GM12873 (cell line): Measurements from ENCODE around the gene SLC52A1.
A peak's percentile ranks its signal among the peaks of the same experiment; 100 is the strongest.

Experiments used
- TF ChIP-seq, protein P1 (sequence below): IDR thresholded peaks from 2 replicates; pipeline ENCODE4 v1.5.1; 2012; ENCODE audit warnings: low read depth, mild to moderate bottlenecking, moderate library complexity, low read length, control low read depth; ENCODE audit not compliant: insufficient read depth; ENCODE audit errors: missing control alignments

The SLC52A1 gene

DNA sequence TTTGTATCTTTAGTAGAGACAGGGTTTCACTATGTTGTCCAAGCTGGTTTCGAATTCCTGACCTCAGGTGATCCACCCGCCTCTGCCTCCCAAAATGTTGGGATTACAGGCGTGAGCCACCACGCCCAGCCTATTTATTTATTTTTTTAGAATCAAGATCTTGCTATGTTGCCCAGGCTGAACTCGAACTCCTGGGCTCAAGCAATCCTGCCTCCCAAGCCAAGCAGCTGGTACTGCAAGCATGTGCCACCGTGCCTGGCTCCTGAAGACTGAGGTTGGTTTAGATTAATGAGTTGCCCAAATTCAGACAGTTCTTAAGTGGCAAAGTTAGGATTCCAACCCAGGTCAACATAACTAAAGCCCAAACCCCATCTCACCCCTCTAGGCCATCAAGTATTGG is 7.9 kb downstream of the SLC52A1 start:
- TF ChIP-seq, protein P1, sequence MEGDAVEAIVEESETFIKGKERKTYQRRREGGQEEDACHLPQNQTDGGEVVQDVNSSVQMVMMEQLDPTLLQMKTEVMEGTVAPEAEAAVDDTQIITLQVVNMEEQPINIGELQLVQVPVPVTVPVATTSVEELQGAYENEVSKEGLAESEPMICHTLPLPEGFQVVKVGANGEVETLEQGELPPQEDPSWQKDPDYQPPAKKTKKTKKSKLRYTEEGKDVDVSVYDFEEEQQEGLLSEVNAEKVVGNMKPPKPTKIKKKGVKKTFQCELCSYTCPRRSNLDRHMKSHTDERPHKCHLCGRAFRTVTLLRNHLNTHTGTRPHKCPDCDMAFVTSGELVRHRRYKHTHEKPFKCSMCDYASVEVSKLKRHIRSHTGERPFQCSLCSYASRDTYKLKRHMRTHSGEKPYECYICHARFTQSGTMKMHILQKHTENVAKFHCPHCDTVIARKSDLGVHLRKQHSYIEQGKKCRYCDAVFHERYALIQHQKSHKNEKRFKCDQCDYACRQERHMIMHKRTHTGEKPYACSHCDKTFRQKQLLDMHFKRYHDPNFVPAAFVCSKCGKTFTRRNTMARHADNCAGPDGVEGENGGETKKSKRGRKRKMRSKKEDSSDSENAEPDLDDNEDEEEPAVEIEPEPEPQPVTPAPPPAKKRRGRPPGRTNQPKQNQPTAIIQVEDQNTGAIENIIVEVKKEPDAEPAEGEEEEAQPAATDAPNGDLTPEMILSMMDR = no peak

DNA sequence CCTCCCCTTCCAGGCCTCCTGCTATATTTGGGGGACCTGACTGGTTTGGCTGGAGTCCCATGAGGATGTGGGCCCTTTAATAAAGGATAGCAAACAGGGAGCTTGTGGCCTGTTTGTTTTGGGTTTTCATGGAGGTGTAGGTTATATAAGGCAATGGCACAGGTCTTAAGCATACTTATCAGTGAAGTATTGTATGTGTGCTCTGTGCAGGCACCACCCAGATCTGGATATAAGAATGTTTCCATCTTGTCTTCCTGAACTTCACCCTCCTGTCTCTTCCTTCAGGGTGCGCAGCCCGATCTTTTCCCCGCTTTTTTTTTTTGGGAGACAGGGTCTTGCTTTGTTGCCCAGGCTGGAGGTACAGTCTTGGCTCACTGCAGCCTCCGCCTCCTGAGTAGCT is 10.6 kb downstream of the SLC52A1 start:
- TF ChIP-seq, protein P1 = no peak

DNA sequence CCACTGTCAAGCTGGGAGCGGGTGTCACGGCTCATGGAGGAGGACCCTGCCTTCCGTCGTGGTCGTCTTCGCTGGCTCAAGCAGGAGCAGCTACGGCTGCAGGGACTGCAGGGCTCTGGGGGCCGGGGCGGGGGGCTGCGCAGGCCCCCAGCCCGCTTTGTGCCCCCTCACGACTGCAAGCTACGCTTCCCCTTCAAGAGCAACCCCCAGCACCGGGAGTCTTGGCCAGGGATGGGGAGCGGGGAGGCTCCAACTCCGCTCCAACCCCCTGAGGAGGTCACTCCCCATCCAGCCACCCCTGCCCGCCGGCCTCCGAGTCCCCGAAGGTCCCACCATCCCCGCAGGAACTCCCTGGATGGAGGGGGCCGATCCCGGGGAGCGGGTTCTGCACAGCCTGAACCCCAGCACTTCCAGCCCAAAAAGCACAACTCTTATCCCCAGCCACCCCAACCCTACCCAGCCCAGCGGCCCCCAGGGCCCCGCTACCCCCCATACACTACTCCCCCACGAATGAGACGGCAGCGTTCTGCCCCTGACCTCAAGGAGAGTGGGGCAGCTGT is 11.6 kb downstream of the SLC52A1 start:
- TF ChIP-seq, protein P1 = no peak

DNA sequence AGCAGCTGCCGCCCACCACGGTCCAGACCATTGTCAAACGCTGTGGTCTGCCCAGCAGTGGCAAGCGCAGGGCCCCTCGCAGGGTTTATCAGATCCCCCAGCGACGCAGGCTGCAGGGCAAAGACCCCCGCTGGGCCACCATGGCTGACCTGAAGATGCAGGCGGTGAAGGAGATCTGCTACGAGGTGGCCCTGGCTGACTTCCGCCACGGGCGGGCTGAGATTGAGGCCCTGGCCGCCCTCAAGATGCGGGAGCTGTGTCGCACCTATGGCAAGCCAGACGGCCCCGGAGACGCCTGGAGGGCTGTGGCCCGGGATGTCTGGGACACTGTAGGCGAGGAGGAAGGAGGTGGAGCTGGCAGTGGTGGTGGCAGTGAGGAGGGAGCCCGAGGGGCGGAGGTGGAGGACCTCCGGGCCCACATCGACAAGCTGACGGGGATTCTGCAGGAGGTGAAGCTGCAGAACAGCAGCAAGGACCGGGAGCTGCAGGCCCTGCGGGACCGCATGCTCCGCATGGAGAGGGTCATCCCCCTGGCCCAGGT is 13.0 kb downstream of the SLC52A1 start:
- TF ChIP-seq, protein P1 = no peak

DNA sequence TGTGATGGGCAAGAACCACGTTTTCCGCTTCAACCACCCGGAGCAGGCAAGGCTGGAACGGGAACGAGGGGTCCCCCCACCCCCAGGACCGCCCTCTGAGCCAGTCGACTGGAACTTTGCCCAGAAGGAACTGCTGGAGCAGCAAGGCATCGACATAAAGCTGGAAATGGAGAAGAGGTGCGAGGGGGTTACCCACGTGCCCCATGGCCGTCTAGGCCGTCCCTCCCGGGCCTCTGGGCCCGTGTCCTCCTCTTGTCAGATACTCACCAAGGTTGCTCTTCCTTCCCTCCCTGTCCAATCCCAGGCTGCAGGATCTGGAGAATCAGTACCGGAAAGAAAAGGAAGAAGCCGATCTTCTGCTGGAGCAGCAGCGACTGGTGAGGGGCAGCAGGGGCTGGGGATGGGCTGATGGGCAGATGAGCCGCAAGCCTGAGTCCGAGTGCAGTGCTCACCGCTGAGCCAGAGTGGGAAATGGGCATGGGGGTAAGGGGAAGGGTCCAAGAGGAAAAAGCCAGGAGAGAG is 14.7 kb downstream of the SLC52A1 start:
- TF ChIP-seq, protein P1 = no peak

DNA sequence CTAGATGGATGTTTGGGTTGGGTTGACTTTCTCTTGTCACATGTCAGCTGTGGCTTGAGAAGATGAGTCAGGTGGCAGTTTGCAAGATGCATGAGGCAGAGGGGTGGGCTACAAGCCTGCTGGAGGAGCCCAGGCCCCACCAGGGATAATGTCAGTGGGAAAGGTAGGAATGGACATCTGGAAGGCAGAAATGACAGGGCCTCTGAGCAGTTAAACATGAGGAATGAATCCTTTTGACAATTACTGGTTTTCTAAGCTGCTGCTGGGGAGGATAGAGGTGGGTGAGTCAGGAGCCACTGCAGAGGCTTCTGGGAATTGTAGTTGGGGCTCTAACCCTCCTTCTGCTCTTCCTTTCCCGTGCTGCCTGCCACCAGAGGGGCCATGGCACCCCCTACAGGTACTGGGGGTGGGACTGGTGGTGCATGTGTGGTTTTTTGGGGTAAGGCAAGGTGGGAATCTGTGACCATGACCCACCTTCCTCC is 15.7 kb downstream of the SLC52A1 start:
- TF ChIP-seq, protein P1 = peak; percentile 42

DNA sequence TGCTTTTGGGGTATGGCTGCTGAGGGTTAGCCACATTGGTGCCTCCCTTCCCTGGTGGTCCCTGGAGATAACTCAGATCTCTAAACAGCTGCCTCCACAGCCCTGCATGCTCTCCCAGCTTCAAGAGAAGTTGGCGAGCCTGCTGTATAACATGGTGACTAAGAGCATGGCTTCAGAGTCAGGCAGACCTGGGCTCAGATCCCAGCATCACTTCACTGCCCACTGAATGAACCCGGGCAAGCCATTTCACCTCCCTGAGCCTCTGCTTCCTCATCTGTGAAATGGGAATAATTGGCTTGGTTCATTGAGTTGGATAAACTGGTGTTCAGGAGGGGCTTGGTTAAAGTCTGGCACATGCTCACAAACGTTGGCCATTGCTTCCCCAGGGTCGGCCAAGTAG is 20.9 kb downstream of the SLC52A1 start:
- TF ChIP-seq, protein P1 = no peak
